ENCODE data around the gene TBC1D1. TPM values are rescaled to one million over a fixed set of nuclear protein-coding genes. Genes with fewer than 3 reads are reported as not detected.
A peak's percentile ranks its signal among the peaks of the same experiment; 100 is the strongest.

The TBC1D1 gene
- polyA plus RNA-seq, 3 donors, result 23.3 to 70.0 (median 31.5) TPM

DNA sequence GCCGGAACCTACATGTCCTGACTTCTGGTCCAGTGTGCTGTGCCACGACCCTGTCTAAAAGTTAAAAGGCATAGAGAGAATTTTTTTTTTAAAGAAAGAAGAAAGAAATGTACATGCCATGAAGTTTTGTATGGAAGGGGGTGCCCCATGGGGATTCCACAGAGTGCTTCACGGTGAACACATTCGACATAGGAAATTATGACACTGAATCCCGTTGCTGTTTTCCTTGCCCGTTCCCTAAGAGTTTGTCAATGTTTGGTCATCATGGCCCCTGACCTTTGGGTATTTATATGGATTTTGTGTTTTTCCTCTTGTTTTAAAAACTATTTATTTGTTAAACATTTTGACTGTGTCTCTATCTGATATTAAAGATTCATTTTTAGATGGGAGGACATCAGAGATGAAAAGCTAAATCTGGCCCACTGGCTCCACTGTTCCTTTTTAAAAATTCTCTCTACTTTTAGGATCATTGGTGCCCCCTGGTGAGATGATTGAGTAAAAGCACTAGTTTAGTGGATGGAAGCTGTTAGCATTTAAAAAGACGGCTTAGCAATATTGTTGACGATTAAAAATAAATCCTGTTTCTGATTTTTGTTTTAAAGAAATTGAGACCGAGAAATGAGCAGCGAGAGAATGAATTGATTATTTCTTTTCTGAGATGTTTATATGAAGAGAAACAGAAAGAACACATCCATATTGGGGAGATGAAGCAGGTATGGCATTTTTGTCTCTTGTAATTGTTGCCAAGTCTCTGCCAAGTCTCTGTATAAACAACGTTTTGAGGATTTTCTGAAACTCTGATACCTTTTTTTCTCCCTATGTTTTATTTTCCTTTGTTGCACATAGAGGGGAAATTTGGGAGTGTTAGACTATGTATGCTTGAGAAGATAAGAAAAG, 144.3 kb downstream of the TBC1D1 start:
- Histone ChIP-seq H3K36me3 (replicated peaks in 1 of 2; ENCODE audit: control insufficient read depth in 1 of 2, insufficient read depth in 2 of 2, low read length in 2 of 2) (peaks cover 60 to 95% of the 10 kb centered on the region in 2 donors), H3K4me1 (ENCODE audit: control insufficient read depth in 1 of 2, insufficient read depth in 2 of 2, low read length in 2 of 2) (no peaks in the 10 kb centered on the region), H3K27ac (ENCODE audit: low read depth in 1 of 2, low read length in 2 of 2) (peak overlapping the region in 1 of 2 donors; percentile 30), H3K9me3 (replicated peaks in 1 of 2; ENCODE audit: control insufficient read depth in 1 of 2, insufficient read depth in 1 of 2, low read length in 2 of 2) (no peaks in the 10 kb centered on the region), H3K27me3 (ENCODE audit: control insufficient read depth in 2 of 2, insufficient read depth in 2 of 2, low read length in 2 of 2) (no peaks in the 10 kb centered on the region), H3K4me3 (replicated peaks in 1 of 3; ENCODE audit: low read depth in 2 of 3, low read length in 3 of 3) (no peak overlapping the region), H3K9ac (ENCODE audit: insufficient read depth, low read length, poor library complexity, severe bottlenecking) (no peak overlapping the region), H3K4me2 (replicated peaks; ENCODE audit: extremely low read depth, low read length, poor library complexity, severe bottlenecking) (no peak overlapping the region), H2AFZ (ENCODE audit: insufficient read depth, low read depth, low read length, poor library complexity, severe bottlenecking) (no peak overlapping the region), H3K79me2 (ENCODE audit: insufficient read depth, low read length) (peaks cover 18% of the 10 kb centered on the region), H4K20me1 (ENCODE audit: insufficient read depth, low read length) (peaks cover 4% of the 10 kb centered on the region)
- Mint-ChIP-seq H3K36me3 (peaks cover 54 to 87% of the 10 kb centered on the region in 2 donors), H3K9me3 (no peaks in the 10 kb centered on the region), H3K4me1 (peaks cover under 1% of the 10 kb centered on the region), H3K4me3 (no peak overlapping the region), H3K27me3 (ENCODE audit: low read depth in 3 of 3) (no peaks in the 10 kb centered on the region), H3K27ac (peak overlapping the region in 1 of 7 donors; percentile 25)
- TF ChIP-seq CTCF (IDR thresholded peaks at IDR 0.05), result peak; percentile 79
- peak; percentile 33 to 63 (median 50) for DNase-seq
- WGBS (ENCODE audit: insufficient coverage), result 67% methylated on average over 10 of the region's 11 CpGs
- intact Hi-C loops (cut with micrococcal nuclease), result loop anchor here (2.0 to 10.0 kb wide), 3 partner anchors 60 to 433 kb away; no protein-coding TSS in a partner anchor

- TF ChIP-seq CTCF (IDR thresholded peaks at IDR 0.05), result no peak
- H2AFZ ChIP-seq (ENCODE audit: insufficient read depth, low read depth, low read length, poor library complexity, severe bottlenecking), result no peak overlapping the region
- no peaks in the 10 kb centered on the region for H3K27me3 Mint-ChIP-seq (ENCODE audit: low read depth in 3 of 3)
- H3K9me3 ChIP-seq (replicated peaks in 1 of 2; ENCODE audit: control insufficient read depth in 1 of 2, insufficient read depth in 1 of 2, low read length in 2 of 2), result no peaks in the 10 kb centered on the region
- no peaks in the 10 kb centered on the region for H3K4me1 Mint-ChIP-seq
- no peaks in the 10 kb centered on the region for H3K4me1 ChIP-seq (ENCODE audit: control insufficient read depth in 1 of 2, insufficient read depth in 2 of 2, low read length in 2 of 2)
- no peak overlapping the region for H3K9ac ChIP-seq (ENCODE audit: insufficient read depth, low read length, poor library complexity, severe bottlenecking)
- H3K4me3 Mint-ChIP-seq, result no peak overlapping the region
- 100% methylated on average over 3 of the region's 4 CpGs for WGBS (ENCODE audit: insufficient coverage)
- intact Hi-C loops (cut with micrococcal nuclease), result loop anchor here (2.0 to 10.0 kb wide), 3 partner anchors 62 to 434 kb away; no protein-coding TSS in a partner anchor
- H3K27ac ChIP-seq (ENCODE audit: low read depth in 1 of 2, low read length in 2 of 2), result no peak overlapping the region
- H3K36me3 ChIP-seq (replicated peaks in 1 of 2; ENCODE audit: control insufficient read depth in 1 of 2, insufficient read depth in 2 of 2, low read length in 2 of 2), result peaks cover 61 to 95% of the 10 kb centered on the region in 2 donors
- H3K79me2 ChIP-seq (ENCODE audit: insufficient read depth, low read length), result peaks cover 10% of the 10 kb centered on the region
- H3K9me3 Mint-ChIP-seq, result no peaks in the 10 kb centered on the region
- H3K4me3 ChIP-seq (replicated peaks in 1 of 3; ENCODE audit: low read depth in 2 of 3, low read length in 3 of 3), result no peak overlapping the region
- no peak overlapping the region for H3K4me2 ChIP-seq (replicated peaks; ENCODE audit: extremely low read depth, low read length, poor library complexity, severe bottlenecking)
- H3K27ac Mint-ChIP-seq, result peak overlapping the region in 1 of 7 donors; percentile 45
- H4K20me1 ChIP-seq (ENCODE audit: insufficient read depth, low read length), result peaks cover 4% of the 10 kb centered on the region
- peaks cover 55 to 91% of the 10 kb centered on the region in 2 donors for H3K36me3 Mint-ChIP-seq
- no peak for DNase-seq
- no peaks in the 10 kb centered on the region for H3K27me3 ChIP-seq (ENCODE audit: control insufficient read depth in 2 of 2, insufficient read depth in 2 of 2, low read length in 2 of 2)
These were observed 145.7 kb downstream of the TBC1D1 start for GRCh38 chr4:38036548-38036947.

Data from CD14-positive monocyte (primary cell).